ENCODE results near the gene BEST1. TPM values are rescaled to one million over a fixed set of nuclear protein-coding genes. Genes with fewer than 3 reads are reported as not detected.

The BEST1 gene
- total and polyA plus RNA-seq, 2 of the 13 experiments (the other 11 are each of a cell fraction or from before 2014, with no cell fraction given) = 0.09 to 0.65 TPM

DNA sequence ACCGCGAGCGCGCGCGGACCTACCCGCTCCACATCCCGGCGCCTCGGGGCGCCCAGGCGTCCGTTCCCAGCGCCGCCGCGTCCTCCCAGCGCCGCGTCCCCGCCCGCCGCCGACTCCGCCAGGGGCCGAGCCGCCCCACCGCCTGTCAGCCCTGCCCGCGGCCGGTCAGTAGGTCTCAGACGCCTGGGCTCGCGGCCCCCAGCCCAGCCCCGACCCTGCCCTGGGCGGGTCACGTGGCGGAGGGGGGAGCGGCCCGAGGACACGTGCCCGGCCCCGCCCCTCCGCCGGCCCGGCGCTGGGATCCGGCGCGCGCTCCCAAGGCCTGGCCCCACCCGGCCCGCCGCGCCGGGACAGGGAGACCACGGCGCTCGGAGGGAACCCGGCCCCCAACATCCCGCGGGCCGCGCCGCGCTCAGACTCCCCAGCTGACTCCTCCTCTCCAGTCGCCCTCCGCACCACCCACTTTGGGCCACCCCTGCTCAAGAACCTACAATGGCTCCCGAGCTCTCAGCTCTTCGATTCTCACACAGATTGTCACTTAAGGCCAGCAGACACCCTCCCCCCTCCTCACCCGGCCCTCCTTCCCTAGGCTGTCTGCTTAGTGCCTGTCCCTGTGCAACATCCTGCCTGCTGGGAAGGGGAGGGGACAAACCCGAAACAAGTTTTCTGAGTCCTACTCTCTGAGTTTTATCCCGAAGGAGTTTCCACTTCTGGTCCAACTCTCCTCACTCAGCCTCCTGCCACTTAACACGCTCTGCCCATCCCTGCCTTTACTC is 32.6 kb upstream of the BEST1 start, which contains the start of gene RAB3IL1 (continued):
- TF ChIP-seq, protein P1, sequence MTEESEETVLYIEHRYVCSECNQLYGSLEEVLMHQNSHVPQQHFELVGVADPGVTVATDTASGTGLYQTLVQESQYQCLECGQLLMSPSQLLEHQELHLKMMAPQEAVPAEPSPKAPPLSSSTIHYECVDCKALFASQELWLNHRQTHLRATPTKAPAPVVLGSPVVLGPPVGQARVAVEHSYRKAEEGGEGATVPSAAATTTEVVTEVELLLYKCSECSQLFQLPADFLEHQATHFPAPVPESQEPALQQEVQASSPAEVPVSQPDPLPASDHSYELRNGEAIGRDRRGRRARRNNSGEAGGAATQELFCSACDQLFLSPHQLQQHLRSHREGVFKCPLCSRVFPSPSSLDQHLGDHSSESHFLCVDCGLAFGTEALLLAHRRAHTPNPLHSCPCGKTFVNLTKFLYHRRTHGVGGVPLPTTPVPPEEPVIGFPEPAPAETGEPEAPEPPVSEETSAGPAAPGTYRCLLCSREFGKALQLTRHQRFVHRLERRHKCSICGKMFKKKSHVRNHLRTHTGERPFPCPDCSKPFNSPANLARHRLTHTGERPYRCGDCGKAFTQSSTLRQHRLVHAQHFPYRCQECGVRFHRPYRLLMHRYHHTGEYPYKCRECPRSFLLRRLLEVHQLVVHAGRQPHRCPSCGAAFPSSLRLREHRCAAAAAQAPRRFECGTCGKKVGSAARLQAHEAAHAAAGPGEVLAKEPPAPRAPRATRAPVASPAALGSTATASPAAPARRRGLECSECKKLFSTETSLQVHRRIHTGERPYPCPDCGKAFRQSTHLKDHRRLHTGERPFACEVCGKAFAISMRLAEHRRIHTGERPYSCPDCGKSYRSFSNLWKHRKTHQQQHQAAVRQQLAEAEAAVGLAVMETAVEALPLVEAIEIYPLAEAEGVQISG (CRISPR knock-in tag; IDR thresholded peaks at IDR 0.05) = 0 out of 2 replicates have a peak, but pooled peaks have one; percentile 2
- TF ChIP-seq, protein P2, sequence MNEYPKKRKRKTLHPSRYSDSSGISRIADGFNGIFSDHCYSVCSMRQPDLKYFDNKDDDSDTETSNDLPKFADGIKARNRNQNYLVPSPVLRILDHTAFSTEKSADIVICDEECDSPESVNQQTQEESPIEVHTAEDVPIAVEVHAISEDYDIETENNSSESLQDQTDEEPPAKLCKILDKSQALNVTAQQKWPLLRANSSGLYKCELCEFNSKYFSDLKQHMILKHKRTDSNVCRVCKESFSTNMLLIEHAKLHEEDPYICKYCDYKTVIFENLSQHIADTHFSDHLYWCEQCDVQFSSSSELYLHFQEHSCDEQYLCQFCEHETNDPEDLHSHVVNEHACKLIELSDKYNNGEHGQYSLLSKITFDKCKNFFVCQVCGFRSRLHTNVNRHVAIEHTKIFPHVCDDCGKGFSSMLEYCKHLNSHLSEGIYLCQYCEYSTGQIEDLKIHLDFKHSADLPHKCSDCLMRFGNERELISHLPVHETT (CRISPR knock-in tag; conservative IDR thresholded peaks at IDR 0.05) = no peak
- TF ChIP-seq MAZ (IDR thresholded peaks at IDR 0.05; ENCODE audit: borderline replicate concordance, low read depth, low read length) (no peak), MAZ (CRISPR knock-in tag; IDR thresholded peaks at IDR 0.05; ENCODE audit: low read depth) (peak; percentile 65; the same call in 1 of the 2 replicates), ADNP (CRISPR knock-in tag; IDR thresholded peaks at IDR 0.05) (0 out of 2 replicates have a peak, but pooled peaks have one; percentile 43), ZKSCAN1 (IDR thresholded peaks at IDR 0.05; ENCODE audit: low read length) (no peak), ZNF350 (CRISPR knock-in tag; IDR thresholded peaks at IDR 0.05; ENCODE audit: borderline replicate concordance, low read depth) (no peak), ZIK1 (CRISPR knock-in tag; IDR thresholded peaks at IDR 0.05; ENCODE audit: borderline replicate concordance, low read depth) (0 out of 2 replicates have a peak, but pooled peaks have one; percentile 39), ZNF431 (CRISPR knock-in tag; IDR thresholded peaks at IDR 0.05; ENCODE audit: borderline replicate concordance, low read depth) (no peak), KDM1A (CRISPR knock-in tag; IDR thresholded peaks at IDR 0.05) (peak; percentile 40; the same call in 1 of the 2 replicates), PATZ1 (CRISPR knock-in tag; IDR thresholded peaks at IDR 0.05) (peak; percentile 31; the same call in 1 of the 2 replicates), TCF7 (IDR thresholded peaks at IDR 0.05; ENCODE audit: low read depth) (no peak), BHLHE40 (IDR thresholded peaks at IDR 0.05; ENCODE audit: low read length) (peak; percentile 54), ZMYM3 (CRISPR knock-in tag; IDR thresholded peaks at IDR 0.05) (peak; percentile 86), ZXDC (CRISPR knock-in tag; IDR thresholded peaks at IDR 0.05) (no peak), ZSCAN25 (CRISPR knock-in tag; IDR thresholded peaks at IDR 0.05) (0 out of 2 replicates have a peak, but pooled peaks have one; percentile 49)
- TF ChIP-seq, protein P3, sequence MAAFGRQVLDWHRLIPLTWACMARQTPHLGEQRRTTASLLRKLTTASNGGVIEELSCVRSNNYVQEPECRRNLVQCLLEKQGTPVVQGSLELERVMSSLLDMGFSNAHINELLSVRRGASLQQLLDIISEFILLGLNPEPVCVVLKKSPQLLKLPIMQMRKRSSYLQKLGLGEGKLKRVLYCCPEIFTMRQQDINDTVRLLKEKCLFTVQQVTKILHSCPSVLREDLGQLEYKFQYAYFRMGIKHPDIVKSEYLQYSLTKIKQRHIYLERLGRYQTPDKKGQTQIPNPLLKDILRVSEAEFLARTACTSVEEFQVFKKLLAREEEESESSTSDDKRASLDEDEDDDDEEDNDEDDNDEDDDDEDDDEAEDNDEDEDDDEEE (CRISPR knock-in tag; IDR thresholded peaks at IDR 0.05) = no peak
